Ecto neural progenitor cell (in vitro differentiated cells): ENCODE data around the gene CDK11A.

ENCODE experiments used
- DNase-seq: peaks from one replicate; pipeline ENCODE4 v3.0.0-alpha.2; 2018; ENCODE audit warnings: low spot score

CDK11A gene

DNA sequence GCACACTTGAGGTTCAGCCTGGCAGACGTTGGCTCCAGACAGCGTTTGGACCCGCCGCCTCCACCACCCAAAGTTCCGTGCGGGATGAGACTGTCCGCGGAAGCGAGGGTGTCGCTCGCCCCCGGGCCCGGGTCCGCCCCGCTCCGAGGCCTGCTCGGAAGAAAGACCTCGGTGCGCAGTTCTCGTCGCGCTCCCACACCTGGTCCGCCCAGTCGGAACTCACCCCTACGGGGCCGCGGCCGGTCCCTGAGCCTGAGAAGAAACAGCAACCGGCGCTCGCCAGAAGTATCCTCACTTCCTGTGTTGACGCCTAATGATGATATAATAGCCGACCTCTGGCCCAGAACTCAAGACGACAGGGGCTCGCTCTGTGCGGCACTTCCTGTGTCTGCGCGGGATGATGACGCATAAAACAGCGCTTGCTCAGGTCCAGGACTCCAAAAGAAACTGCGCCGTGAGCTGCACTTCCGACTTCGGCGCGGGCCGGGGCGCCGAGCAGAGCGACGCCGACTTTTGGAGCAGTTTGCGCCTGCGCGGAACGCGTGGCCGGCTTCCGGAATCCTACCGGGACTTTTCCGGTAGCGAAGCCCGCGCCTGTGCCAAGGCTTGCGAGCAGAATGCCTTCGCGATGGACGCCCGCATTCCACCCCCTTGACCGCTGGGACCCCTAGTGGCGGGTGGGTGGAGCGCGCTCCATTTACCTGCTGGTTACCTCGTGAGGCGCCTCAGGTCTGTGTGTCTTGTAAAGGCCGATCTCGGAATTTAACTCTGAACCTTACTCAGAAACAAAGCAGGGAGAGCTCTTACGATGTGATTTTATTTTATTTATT lies at the start of gene CDK11A:
TSS of gene CDK11A (minus strand) at position 323 of the 830 bp plus-strand sequence. CDS start 1,539 bp downstream, outside the sequence.
- peak; percentile 97 for DNase-seq

DNA sequence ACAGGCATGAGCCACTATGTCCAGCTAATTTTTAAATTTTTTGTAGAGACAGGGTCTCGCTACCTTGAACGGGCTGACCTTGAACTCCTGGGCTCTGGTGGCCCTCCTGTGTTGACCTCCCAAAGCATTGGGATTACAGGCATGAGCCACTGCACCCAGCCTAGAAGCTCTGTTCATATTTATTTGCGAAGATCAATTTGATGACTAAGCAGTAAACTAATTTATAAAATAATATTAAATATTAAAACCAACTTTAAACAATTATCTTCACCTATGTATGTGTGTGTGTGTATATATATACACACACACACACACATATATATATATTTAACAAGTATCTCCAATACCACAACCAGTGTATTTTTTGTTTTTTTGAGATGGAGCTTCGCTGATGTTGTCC lies 49.7 kb upstream of the CDK11A start:
- no peak for DNase-seq

DNA sequence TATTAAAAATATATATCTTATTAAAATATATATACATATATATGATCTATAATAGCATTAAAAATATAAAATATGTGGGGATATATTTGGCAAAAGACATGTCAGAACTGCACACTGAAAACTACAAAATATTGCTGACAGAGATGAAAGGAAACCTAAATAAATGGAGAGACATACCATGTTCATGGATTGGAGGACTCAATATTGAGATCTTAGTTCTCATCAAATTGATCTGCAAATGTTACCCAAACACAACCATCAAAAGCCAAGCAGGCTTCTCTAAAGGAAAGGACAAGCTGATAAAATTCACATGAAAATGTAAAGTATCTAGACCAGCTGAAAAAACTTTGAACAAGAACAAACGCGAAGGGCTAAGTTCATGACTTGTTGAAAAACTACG lies 46.9 kb upstream of the CDK11A start:
- no peak for DNase-seq

DNA sequence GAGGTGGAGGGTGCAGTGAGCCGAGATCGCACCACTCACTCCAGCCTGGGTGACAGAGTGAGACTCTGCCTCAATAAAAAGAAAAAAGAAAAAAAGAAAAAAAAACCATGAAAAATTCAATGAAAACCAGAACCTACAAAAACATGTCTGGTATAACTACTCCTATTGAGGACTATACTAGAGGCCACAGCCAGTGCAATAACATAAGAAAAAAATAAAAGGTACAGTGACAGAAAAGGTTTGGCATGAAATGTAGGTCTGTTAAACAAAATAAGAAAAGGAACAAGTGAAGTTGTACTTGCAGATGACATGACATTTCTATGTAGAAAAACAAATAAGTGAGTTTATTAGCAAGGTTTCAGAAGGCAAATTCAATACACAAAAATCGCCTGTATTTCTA lies 45.9 kb upstream of the CDK11A start:
- DNase-seq = no peak

DNA sequence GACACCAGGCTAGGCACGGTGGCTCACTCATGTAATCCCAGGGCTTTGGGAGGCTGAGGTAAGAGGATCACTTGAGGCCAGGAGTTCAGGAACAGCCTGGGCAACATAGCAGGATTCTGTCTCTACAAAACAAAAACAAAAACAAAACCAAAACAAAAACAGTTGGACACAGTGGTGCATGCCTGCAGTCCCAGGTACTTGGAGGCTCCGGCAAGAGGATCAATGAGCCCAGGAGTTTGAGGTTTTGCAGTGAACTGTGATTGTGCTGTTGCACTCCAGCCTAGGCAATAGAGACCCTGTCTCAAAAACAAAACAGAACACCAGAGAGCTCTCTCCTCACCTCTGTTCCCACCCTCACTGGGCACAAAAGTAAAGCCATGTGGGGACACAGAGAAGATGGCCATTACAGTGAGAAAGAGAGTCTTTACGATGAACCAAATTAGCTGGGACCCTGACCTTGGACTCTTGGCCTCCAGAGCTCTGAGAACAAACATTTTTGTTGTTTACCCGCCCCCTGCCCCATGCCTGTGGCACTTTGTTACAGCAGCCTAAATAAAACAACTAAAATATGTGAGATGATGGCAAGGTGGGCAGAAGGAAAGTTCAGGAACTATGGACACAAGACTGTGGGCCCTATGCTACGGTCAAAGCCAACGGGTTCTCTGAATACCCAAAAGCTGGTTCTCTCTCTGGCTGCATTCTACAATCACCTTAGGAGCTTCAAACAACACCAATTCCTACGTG lies 44.3 kb upstream of the CDK11A start:
- DNase-seq = no peak

DNA sequence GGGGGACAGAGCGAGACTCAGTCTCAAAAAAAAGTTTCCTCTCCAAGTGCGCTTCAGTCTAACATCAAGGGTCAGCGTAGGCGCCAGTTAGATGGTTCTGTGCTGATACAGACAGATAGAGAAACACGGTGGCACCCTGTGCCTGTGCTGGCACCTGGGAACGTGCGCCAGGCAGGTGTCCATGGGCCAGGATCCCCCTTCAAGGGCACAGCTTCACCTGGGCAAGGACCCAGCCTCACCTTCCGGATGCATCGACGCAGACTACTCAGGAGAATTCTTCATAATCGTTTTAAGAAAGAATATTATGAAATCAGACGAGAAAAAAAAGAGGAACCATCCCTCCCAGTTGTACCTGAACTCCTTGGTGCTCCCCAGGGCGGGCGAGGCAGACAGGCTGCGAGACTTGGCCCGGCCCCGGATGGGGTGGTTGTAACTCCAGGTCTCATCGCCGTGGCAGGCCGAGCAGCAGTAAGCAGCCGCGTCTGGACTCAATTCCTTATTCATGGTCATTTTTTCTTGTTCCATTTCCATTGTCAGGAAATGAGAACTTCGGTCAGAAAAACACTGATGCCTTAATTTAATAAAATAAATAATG lies 40.8 kb upstream of the CDK11A start:
- no peak for DNase-seq

DNA sequence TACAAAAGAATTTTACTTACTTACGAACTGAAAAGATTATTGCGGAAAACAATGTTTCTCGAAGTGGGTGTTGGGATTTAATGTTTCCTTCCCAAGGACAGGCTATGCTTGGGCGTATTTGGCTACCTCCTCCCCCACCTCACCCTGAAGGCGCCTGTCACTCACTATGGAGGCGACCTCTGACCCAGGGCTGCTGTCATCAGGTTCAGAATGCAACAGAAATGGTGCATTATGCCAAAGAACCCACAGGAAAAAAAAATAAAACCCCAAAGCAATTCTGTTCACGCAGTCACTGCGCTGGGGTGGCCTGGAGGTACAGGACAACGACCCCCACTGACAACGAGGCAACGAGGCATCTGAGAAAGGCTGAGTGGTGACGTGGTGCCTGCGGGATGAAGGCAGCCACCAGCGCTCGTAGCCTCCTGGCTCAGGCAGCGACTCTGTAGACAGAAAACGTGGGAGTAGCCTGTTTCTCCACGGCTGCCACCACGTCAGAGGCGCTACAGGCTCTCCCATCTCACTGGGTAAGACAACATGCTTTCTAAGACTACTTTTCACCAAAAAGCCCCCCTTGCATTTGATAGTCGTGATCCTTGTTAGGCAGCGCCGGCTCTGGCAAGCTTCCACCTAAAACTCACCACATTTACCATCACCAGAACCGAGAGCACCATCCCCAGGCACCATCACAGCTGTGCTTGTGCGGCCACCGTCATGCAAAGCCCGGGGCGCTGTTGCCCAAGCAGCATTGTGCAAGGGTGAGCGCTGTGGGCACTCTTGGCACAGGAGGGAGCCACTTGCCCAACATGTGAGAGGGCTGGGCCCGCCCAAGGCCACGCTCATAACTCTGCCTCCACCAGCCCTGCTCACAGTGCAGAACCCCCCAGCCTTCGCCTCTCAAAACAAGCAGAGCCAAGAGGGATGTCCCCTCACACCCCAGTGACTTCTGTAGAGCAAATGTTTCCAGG lies 39.8 kb upstream of the CDK11A start:
- no peak for DNase-seq

DNA sequence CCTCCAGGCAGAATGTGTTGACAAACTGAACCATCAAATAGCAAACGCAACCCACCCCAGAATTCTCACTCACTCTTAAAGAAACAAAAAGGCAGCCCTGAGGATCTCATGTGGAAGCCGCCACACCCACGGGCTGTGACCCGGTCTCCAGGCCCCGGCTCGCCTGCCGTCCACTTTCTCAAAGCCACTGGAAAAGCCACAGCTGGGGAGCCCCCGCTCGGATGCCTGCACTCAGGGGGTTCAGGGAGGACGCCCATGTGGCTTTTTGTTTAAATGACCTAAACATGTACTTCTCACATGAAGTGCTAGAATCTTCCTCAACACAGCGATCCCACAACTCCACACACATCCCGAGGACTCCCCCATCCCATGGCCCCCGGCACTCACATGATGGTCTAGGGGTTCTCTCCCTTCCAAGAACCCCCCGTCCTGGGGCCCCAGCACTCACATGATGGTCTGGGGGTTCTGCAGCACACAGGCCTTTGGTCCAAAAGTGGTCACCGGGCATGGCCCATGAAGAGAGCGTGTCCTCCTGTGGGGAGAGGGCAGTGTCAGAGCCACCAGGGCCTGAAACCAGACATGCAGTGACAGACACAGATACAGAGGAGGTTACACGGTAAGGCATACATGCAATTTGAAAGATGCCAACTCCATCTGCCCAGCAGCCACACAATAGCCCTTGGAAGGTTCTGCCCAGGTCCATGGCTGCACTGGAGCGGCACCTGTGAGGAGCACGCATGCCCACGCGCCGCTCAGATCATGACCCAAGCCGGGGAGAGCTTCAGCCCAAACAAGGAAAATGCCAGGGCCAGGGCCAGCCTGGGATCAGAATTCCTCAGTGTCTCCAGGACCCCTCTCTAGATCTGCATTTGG lies 37.6 kb upstream of the CDK11A start:
- no peak for DNase-seq

DNA sequence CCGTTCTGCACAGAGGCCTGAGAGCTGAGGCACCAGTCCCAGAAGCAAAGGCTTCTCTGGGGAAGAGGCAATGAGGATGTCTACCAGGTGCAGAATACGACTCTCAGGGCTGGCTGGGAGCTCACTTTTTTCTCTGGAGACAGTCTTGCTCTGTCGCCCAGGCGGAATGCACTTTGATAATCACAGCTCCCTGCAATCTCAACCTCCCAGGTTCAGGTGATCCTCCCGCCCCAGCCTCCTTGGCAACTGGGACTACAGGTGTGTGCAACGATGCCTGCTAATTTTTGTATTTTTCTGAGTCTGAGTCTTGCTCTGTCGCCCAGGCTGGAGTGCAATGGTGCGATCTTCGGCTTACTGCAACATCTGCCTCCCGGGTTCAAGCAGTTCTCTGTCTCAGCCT lies 36.6 kb upstream of the CDK11A start:
- no peak for DNase-seq

DNA sequence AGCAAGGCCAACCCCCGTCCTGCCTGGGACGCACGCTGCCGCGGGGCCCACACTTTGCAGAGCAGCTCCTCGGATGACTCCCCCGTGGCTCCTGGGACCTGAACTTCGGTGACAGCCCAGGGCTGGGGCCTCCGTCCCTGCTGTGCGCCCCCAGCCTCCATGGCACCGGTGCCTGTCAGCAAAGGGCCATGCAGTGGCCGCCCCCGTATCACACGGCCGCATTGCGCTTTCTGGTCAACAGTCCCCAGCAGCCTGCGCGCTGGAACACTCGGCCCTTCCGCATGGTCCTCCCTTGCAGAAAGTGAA lies 36.1 kb upstream of the CDK11A start:
- DNase-seq = no peak

DNA sequence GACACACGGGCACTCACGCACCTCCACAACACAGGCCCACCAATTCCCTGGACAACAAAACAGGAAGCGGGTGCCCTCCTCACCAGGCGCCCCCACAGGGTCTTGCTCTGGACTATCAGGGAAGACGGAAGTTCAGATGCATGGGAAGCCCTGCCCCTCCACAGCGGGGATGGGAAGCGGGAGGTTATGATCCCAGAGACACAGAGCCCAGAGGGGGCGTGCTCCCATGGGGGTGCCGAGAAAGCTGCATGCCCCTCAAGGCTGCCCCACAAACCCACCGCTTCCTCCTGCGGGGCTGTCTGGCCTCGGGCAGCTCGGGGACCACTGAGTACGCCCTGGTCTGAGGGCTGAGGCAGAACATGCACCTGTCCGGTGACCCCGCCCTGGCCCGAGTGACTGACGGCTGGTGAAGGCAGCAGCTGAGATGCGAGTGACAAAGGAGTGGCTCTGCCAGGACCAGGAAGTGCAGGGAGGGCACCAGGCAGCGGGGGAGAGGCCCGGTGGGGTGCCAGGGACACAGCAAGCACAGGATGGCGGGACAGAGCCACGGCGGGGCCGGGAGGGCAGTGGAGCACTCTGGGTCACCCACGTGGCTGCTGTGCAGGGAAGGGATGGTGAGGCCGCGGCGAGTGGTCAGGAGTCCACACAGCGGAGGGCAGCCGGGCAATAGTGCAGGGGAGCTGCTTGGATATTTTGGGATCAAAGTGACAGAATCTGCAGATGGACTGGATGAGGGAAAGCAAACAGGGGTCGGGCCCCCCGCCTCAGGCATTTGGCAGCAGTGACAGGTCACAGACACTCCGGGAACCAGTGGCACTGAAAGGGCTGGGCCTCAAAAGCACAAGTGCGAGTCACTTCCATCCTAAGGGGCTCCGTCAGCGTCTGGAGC lies 35.5 kb upstream of the CDK11A start:
- no peak for DNase-seq

DNA sequence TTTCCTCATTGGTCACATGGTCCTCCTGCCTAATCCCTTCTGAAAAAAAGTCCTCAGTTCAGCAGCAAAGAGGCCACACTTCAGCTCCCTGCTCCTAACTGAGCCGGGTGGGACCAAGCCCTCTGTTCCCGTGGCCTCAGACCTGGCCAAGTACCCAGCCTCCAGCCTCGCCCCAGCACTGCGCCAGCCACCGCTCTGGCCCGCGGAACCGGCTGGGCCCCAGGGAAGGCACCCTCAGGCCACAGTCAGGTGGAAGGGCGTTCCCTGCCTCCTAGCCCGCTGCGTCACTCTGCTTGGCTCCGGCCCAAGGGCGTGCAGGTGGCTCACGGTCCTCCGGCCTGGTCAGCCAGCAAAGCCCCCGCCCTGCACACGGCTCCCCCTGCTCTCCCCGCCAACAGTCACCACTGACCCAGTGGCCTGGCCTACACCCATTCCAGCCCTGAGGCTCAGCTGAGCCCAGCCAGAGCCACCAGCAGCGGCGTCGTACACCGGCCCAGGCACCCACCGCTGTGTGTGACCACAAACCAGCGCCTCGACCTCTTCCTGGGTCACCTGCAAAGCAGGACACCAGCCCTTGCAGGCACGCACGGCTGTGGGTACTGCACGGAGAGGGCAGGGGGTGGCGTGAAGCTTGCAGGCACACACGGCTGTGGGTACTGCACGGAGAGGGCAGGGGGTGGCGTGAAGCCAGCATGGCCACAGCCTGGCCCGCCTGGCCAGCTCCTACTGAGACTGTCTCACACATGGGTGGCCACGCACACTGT lies 34.7 kb upstream of the CDK11A start:
- no peak for DNase-seq

DNA sequence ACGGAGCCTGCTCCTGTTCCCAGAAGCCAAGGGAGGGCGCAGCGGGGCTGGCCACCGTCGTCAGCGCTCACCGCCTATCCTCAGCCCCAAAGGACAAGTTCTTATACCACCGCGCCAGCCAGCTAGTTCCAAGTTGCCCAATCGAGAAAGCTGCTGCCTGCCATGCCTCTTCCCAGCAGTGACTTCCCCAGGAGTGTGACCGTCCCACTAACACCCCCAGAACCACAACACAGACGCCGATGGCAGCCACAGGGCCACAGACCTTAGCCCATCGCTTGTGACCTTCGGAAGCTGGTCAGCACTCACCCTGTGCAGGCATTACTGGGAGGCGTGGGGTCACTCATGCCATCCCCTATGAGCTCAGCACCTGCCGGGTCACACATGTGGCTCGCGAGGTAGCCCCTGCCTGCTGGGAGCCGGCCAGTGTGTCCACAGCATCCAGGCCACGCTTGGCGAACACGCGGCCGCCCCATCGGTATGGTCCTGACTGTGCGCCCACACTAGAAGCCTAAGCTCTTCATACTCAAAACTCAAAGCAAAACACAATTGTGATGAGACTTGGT lies 34.0 kb upstream of the CDK11A start:
- DNase-seq = no peak

DNA sequence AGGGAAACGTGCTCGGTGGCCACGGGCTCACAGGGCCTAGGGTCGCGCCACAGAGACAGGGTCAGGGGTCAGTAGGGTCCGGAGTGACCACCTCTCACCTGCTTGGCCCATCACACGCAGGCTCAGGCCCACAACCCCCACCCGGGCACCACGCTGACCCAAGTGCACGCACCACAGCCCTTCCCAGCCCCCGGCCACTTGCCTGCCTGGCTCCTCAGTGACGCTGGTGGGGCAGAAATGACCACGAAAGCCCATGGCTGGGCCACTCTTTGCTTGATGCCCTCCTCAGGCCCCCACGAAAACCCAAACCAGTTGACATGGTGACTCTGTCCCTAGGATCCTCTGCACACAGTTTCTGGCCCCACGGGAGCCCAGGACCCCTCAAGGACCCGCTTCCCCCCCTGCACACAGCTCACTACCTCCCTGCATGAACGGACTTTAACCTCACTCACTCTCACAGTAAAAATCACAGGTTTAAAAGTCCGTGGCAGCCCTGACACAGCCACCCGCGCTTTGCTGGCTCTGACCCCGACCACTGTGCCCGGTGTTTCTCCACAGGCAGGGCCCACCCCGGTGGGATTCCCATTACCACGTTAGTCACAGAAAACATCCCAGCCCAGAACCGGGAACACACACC lies 33.4 kb upstream of the CDK11A start:
- DNase-seq = no peak

DNA sequence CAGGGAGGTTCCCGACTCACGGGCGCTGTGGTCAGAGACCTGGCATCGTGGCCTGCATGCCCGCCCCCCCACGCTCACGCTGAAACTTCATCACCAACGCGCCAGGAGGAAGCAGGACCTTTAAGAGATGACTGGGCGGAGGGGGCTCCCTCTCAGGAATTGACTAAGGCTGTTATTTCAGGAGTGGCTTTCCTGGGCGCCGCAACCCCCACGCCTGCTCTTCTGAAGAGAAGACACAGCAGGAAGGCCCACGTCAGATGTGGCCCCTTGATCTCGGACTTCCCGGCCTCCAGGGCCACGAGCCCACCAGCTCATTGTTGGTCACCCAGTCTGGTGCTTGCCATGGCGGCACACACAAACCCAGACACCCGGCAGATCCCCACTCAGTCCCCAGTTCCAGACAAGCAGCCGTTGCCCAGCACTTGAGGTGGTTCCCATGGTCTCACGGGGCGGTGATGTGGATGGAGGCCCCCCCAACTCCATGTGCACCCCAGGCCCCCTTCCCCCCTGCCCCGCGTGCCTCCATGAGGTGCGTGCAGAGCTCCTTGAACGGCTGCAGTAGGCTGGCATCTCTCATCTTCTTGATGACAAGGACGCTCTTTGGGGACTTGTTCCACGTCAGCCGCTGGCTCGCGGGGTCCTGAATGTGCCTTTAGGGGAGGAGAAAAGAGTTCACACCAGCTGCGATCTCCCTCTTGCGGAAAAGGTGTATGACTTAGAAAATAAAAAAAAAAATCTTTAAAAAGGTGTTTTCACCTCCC lies 32.7 kb upstream of the CDK11A start:
- no peak for DNase-seq

DNA sequence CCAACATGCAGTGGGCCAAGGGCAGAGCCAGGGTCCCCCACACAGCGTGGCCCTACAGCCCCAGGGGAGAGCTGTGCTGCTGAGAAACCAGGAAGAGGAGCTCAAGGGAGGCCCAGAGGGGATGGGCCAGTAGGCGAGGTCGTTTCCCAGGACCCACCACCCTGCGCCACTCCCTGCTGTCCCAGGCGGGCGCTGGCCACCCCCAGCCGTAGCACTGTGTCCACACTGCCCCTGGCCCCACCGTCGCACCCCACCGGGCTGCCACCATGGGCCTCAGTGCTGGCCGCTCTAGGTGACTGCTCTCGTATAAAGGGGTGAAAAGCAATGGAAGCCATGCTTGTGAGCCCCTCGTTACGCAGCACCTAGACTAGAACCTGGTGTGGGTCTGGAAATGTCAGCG lies 31.7 kb upstream of the CDK11A start:
- DNase-seq = no peak

DNA sequence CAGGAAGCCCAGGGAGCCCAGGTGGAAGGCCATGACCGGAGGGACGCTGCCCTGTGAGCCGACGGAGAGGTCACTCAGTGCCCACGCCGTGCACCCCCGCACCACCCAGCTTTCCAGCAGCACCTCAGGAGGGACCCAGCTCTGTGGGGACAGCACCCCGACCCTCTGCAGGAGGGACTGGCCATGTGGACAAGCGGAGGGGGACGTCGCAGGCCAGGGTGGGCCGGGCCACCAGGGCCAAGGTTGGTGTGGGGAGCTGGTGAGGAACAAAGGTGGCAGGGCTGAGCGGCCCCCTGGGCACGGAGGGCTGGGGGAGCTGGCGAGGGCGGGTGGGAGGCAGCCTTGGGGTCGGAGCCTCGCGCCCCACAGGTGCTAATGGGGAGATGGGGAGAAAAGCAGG lies 31.3 kb upstream of the CDK11A start:
- no peak for DNase-seq
